Caco-2 (cell line): ENCODE data around the gene LHPP. TPM values are rescaled to one million over a fixed set of nuclear protein-coding genes. Genes with fewer than 3 reads are reported as not detected.

Experiments used
- BruUV-seq: library from RNA; stranded (reverse); fragments of 400-500 nt; replicated peaks from 2 replicates; lab custom pipeline; 2021; lab: Mats Ljungman, UMichigan
- CTCF ChIA-PET: fragments of 300-600 bp; sonication (Branson Sonifier 250); formaldehyde crosslinking; loops from one replicate; lab custom pipeline; 2022; ENCODE audit warnings: antibody characterized with exemption; lab: Charles Lee
- POLR2A ChIA-PET: fragments of 300-600 bp; sonication (Branson Sonifier 250); formaldehyde crosslinking; loops from one replicate; lab custom pipeline; 2022; ENCODE audit warnings: antibody characterized with exemption; lab: Charles Lee
- DNase-seq, 2 experiments: peaks; one replicate each; pipeline versions ENCODE4 v3.0.0 to v3.0.0-alpha.2; 2020 to 2022
- H3K27me3 ChIP-seq: replicated peaks from 2 replicates; pipeline ENCODE4 v1.6.0; 2011; ENCODE audit warnings: low read length; ENCODE audit not compliant: control insufficient read depth, insufficient read depth
- H3K36me3 ChIP-seq: 2 replicates; pipeline ENCODE4 v1.5.1; 2011; ENCODE audit warnings: low read length; ENCODE audit not compliant: control insufficient read depth, insufficient read depth
- H3K4me1 ChIP-seq: fragments of 250-450 bp; sonication (Bioruptor Pico); 2 replicates; pipeline ENCODE4 v1.5.1; 2020; ENCODE audit warnings: mild to moderate bottlenecking
- H3K4me3 ChIP-seq: 2 replicates; pipeline ENCODE4 v1.5.1; 2011; ENCODE audit warnings: low read depth, mild to moderate bottlenecking, control low read depth, low read length
- H3K9me3 ChIP-seq: fragments of 250-450 bp; sonication (Bioruptor Pico); 2 replicates; pipeline ENCODE4 v1.5.1; 2020; ENCODE audit warnings: mild to moderate bottlenecking, moderate library complexity
- H3K27ac Mint-ChIP-seq: one replicate; pipeline ENCODE4 v1.8.0; 2022; ENCODE audit warnings: mixed read lengths; ENCODE audit not compliant: unreplicated experiment
- H3K27me3 Mint-ChIP-seq: one replicate; pipeline ENCODE4 v1.8.0; 2022; ENCODE audit warnings: mixed read lengths; ENCODE audit not compliant: insufficient read depth, unreplicated experiment
- H3K36me3 Mint-ChIP-seq: one replicate; pipeline ENCODE4 v1.8.0; 2022; ENCODE audit warnings: mild to moderate bottlenecking, mixed read lengths; ENCODE audit not compliant: insufficient read depth, unreplicated experiment
- H3K4me1 Mint-ChIP-seq: one replicate; pipeline ENCODE4 v1.8.0; 2022; ENCODE audit warnings: low read depth, mixed read lengths; ENCODE audit not compliant: unreplicated experiment
- H3K4me3 Mint-ChIP-seq: one replicate; pipeline ENCODE4 v1.8.0; 2022; ENCODE audit warnings: mild to moderate bottlenecking, moderate library complexity, mixed read lengths; ENCODE audit not compliant: unreplicated experiment
- H3K9me3 Mint-ChIP-seq: one replicate; pipeline ENCODE4 v1.8.0; 2022; ENCODE audit warnings: mixed read lengths; ENCODE audit not compliant: unreplicated experiment
- intact Hi-C: fragments of 100-400 bp; cut with micrococcal nuclease; formaldehyde crosslinking; loops from one replicate; pipeline ENCODE4 v1.10.0; 2022; ENCODE audit not compliant: unreplicated experiment
- total RNA-seq: library from RNA; stranded (reverse); gene quantifications from 2 replicates; pipeline ENCODE4 v1.2.3, GENCODE V29; 2022
- TF ChIP-seq, protein P1 (sequence below), 2 experiments: fragments of 200-600 bp in 1 of 2; IDR thresholded peaks; 1 replicate in 1 of 2; 2 replicates in 1 of 2; pipeline versions ENCODE4 v1.5.1 to v1.8.0; 2011 to 2022; ENCODE audit warnings: antibody characterized with exemption in 1 of 2, control low read depth in 1 of 2, inconsistent platforms in 1 of 2, low read depth in 1 of 2, low read length in 1 of 2, mild to moderate bottlenecking in 1 of 2, moderate library complexity in 1 of 2; ENCODE audit not compliant: insufficient read depth in 1 of 2, severe bottlenecking in 1 of 2, unreplicated experiment in 1 of 2

Gene LHPP
- total RNA-seq, 1 experiment from 2014 or later, result 15.9 TPM

DNA sequence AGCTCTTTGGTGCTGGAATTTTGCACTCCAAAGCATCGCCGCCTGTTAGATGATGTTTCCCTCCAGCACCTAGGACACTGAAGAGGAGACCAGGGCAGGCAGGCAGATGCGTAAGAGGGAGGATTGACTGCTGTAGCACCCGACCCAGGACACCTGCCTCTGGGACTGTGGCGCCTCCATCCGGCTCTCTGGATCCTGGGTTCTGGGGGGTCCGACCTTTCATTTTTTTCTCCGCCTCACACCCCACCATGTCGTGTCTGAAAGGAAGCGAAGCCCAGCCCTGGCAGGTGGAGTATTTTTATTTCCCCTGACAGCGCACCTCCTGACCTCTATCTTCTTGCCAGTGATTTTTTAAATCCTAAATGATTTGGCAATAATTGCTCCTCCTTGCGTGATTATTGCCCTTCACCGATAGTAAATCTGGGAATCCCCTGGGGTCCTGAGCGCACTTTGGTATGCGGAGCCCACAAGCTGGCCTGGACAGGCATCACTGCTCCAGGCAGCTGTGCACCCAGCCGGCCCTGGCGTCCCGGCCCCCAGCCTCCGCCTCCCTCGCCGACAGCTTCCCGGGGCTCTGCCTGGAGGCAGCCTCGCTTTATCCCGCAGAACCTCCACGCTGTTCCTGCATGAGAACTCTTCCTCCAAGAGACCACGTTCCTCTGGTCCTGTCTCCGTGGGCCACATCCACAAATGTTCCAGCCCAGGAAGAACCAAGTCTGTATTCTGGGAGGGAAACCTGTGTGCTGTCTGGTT is 48.4 kb downstream of the LHPP start:
- ChIA-PET CTCF (no interaction called here), POLR2A (no interaction called here)
- Mint-ChIP-seq H3K9me3 (no peaks in the 10 kb centered on the region), H3K4me3 (no peak overlapping the region), H3K27me3 (no peaks in the 10 kb centered on the region), H3K27ac (no peak overlapping the region), H3K4me1 (no peaks in the 10 kb centered on the region), H3K36me3 (no peaks in the 10 kb centered on the region)
- Histone ChIP-seq H3K36me3 (no peaks in the 10 kb centered on the region), H3K4me3 (no peak overlapping the region), H3K9me3 (no peaks in the 10 kb centered on the region), H3K27me3 (no peaks in the 10 kb centered on the region), H3K4me1 (no peaks in the 10 kb centered on the region)
- TF ChIP-seq, protein P1, sequence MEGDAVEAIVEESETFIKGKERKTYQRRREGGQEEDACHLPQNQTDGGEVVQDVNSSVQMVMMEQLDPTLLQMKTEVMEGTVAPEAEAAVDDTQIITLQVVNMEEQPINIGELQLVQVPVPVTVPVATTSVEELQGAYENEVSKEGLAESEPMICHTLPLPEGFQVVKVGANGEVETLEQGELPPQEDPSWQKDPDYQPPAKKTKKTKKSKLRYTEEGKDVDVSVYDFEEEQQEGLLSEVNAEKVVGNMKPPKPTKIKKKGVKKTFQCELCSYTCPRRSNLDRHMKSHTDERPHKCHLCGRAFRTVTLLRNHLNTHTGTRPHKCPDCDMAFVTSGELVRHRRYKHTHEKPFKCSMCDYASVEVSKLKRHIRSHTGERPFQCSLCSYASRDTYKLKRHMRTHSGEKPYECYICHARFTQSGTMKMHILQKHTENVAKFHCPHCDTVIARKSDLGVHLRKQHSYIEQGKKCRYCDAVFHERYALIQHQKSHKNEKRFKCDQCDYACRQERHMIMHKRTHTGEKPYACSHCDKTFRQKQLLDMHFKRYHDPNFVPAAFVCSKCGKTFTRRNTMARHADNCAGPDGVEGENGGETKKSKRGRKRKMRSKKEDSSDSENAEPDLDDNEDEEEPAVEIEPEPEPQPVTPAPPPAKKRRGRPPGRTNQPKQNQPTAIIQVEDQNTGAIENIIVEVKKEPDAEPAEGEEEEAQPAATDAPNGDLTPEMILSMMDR (IDR thresholded peaks at IDR 0.05; ENCODE audit: insufficient read depth in 1 of 2, low read depth in 1 of 2, low read length in 1 of 2, severe bottlenecking in 1 of 2, unreplicated experiment in 1 of 2), result no peak
- no TSS peak for BruUV-seq
- intact Hi-C loops, result no loop called here
- no peak for DNase-seq

GRCh38 chr10:124510759-124511158 is 49.1 kb downstream of the LHPP start:
- no peaks in the 10 kb centered on the region for H3K9me3 ChIP-seq
- POLR2A ChIA-PET, result no interaction called here
- H3K27me3 ChIP-seq, result no peaks in the 10 kb centered on the region
- CTCF ChIA-PET, result interaction anchor here (0.6 kb wide), 1 partner anchor 289 kb away, joined by 3 read pairs; no protein-coding TSS in a partner anchor
- H3K27ac Mint-ChIP-seq, result no peak overlapping the region
- H3K9me3 Mint-ChIP-seq, result no peaks in the 10 kb centered on the region
- no peaks in the 10 kb centered on the region for H3K4me1 ChIP-seq
- no TSS peak for BruUV-seq
- no peak overlapping the region for H3K4me3 ChIP-seq
- intact Hi-C loops, result no loop called here
- H3K36me3 ChIP-seq, result no peaks in the 10 kb centered on the region
- H3K27me3 Mint-ChIP-seq, result no peaks in the 10 kb centered on the region
- no peak for DNase-seq
- no peak overlapping the region for H3K4me3 Mint-ChIP-seq
- no peaks in the 10 kb centered on the region for H3K4me1 Mint-ChIP-seq
- H3K36me3 Mint-ChIP-seq, result no peaks in the 10 kb centered on the region
- TF ChIP-seq, protein P1 (IDR thresholded peaks at IDR 0.05; ENCODE audit: insufficient read depth in 1 of 2, low read depth in 1 of 2, low read length in 1 of 2, severe bottlenecking in 1 of 2, unreplicated experiment in 1 of 2), result no peak

DNA sequence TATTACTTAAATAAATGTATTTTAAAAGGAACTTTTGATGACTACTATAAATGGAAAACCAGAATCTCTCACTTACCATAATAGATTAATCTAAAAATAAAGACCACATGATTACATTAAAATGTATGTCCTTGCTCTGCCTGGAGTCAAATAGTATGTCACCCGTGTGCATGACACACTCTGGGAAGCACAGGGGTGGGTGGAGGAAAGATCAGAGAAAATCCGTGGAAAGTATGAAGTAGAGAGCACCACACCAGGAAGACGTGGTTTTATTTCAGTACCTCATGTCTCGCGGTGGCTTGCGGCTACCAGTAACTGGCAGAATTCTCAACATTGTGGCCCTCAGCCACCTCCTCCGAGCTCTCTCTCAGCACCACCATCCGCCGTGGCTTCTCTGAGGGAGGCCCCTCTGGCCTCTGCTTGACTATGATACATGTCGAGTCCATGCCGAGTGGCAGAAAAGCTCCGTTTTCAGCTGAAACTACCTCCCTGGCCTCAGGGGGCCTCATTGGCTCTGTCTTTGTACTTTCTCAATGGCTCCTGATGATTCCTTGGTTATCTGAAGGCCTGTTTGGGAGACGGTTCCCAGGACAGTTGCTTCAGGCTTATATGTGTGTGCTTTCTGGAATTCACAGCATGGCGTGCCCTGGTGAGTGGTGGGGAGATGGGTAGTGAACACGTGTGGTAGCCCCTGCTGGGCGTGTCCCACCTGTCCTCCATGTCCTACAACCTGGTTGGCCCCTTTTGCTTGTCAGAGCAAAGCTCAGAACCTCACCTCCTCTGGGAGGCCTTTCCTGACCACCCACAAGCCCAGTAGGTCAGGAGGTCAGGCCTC is 49.8 kb downstream of the LHPP start:
- no TSS peak for BruUV-seq
- Histone ChIP-seq H3K4me1 (no peaks in the 10 kb centered on the region), H3K27me3 (no peaks in the 10 kb centered on the region), H3K4me3 (no peak overlapping the region), H3K36me3 (no peaks in the 10 kb centered on the region), H3K9me3 (no peaks in the 10 kb centered on the region)
- H3K9me3 Mint-ChIP-seq, result no peaks in the 10 kb centered on the region
- no peak overlapping the region for H3K4me3 Mint-ChIP-seq
- intact Hi-C loops, result no loop called here
- no peaks in the 10 kb centered on the region for H3K4me1 Mint-ChIP-seq
- no peak overlapping the region for H3K27ac Mint-ChIP-seq
- TF ChIP-seq, protein P1 (IDR thresholded peaks at IDR 0.05; ENCODE audit: insufficient read depth in 1 of 2, low read depth in 1 of 2, low read length in 1 of 2, severe bottlenecking in 1 of 2, unreplicated experiment in 1 of 2), result no peak
- ChIA-PET POLR2A (no interaction called here), CTCF (interaction anchor here (0.6 kb wide), 1 partner anchor 288 kb away, joined by 3 read pairs; no protein-coding TSS in a partner anchor)
- H3K36me3 Mint-ChIP-seq, result no peaks in the 10 kb centered on the region
- no peak for DNase-seq
- no peaks in the 10 kb centered on the region for H3K27me3 Mint-ChIP-seq
